ENCODE results near the gene NOL8.

GRCh38 chr9:92247981-92248380, 77.2 kb downstream of the NOL8 start:
- no peak for TF ChIP-seq FOXK2 (IDR thresholded peaks at IDR 0.05)
- no peak for TF ChIP-seq FOXA1 (IDR thresholded peaks at IDR 0.05)
- TF ChIP-seq HDGF (IDR thresholded peaks at IDR 0.05; ENCODE audit: borderline replicate concordance), result no peak
- TF ChIP-seq BHLHE40 (IDR thresholded peaks at IDR 0.05; ENCODE audit: borderline replicate concordance), result no peak
- no peak for TF ChIP-seq SUZ12 (IDR thresholded peaks at IDR 0.05)
- no peak for TF ChIP-seq ZNF384 (IDR thresholded peaks at IDR 0.05)
- TF ChIP-seq FOXM1 (IDR thresholded peaks at IDR 0.05; ENCODE audit: borderline replicate concordance), result no peak
- no peak for TF ChIP-seq SP1 (IDR thresholded peaks at IDR 0.05)
- TF ChIP-seq ELF4 (IDR thresholded peaks at IDR 0.05), result no peak
